Sigmoid colon (tissue), 3 donors: ENCODE measurements around the gene SEC24B.

Source experiments
- CTCF ChIP-seq, 4 experiments: fragments of 450-650 bp in 3 of 4; fragments of 200-600 bp in 1 of 4; IDR thresholded peaks; one replicate each; pipeline ENCODE4 v1.5.1; 2016 to 2019; ENCODE audit warnings: antibody characterized with exemption in 4 of 4, mild to moderate bottlenecking in 3 of 4, moderate library complexity in 2 of 4
- POLR2A ChIP-seq, 2 donors: fragments of 450-650 bp; IDR thresholded peaks; one replicate each; pipeline ENCODE4 v1.6.1; 2016; ENCODE audit warnings: antibody characterized with exemption in 2 of 2, mild to moderate bottlenecking in 2 of 2, moderate library complexity in 2 of 2

DNA sequence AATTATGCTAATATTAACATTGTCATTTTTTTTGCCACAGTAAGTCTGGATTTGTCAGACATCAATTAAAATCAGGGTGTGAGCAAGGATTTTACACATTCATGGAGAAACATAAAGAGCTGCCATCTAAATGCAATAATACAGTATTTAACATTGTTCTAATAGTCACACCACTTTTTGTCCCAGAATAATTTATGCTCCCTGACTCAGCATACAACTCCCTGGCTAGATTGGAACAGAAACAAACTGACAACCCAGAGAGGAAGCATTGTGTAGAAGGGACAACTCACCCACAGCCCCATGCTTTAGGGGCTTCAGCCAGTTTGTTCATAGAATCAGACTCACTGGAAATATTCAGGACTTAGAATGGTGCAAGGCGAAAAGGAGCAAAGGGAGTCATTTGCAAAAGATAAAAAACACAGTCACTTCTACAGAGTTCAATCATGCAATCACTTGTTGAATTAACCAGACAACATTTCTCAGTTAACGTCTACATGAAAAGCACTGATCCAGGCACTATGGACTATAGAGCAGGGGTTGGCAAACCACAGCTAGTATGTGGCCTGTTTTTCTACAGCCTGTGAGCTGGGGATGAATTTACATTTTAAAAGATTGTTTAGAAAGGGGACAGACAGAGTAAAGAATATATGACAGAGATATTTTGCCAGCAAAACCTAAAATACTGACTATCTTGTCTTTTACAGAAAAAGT is 26.4 kb upstream of the SEC24B start:
- TF ChIP-seq CTCF (IDR thresholded peaks at IDR 0.05) (no peak), POLR2A (IDR thresholded peaks at IDR 0.05) (no peak)
